Measurements from ENCODE around the gene MAP3K13.

The MAP3K13 gene

GRCh38 chr3:185322101-185322719 is 40.7 kb upstream of the MAP3K13 start:
- no peak for TF ChIP-seq CTCF (conservative IDR thresholded peaks at IDR 0.05)
- H3K27ac ChIP-seq = no peak overlapping the region

- no peak overlapping the region for H3K27ac ChIP-seq
- TF ChIP-seq CTCF (conservative IDR thresholded peaks at IDR 0.05) = no peak
Measured at GRCh38 chr3:185325946-185326791, 36.8 kb upstream of the MAP3K13 start.

- no peak overlapping the region for H3K27ac ChIP-seq
- no peak for TF ChIP-seq CTCF (conservative IDR thresholded peaks at IDR 0.05)
Measured at GRCh38 chr3:185327062-185327461, 35.9 kb upstream of the MAP3K13 start.

GRCh38 chr3:185328324-185329004 is 34.5 kb upstream of the MAP3K13 start:
- TF ChIP-seq CTCF (conservative IDR thresholded peaks at IDR 0.05) = no peak
- H3K27ac ChIP-seq = no peak overlapping the region

- H3K27ac ChIP-seq = no peak overlapping the region
- no peak for TF ChIP-seq CTCF (conservative IDR thresholded peaks at IDR 0.05)
Measured at GRCh38 chr3:185330238-185330637, 32.7 kb upstream of the MAP3K13 start.

GRCh38 chr3:185330644-185331043 is 32.3 kb upstream of the MAP3K13 start:
- no peak for TF ChIP-seq CTCF (conservative IDR thresholded peaks at IDR 0.05)
- no peak overlapping the region for H3K27ac ChIP-seq

GRCh38 chr3:185332026-185332735 is 30.8 kb upstream of the MAP3K13 start:
- peak overlapping the region; percentile 26; the same call in 1 of the 2 replicates for H3K27ac ChIP-seq
- no peak for TF ChIP-seq CTCF (conservative IDR thresholded peaks at IDR 0.05)
